GM10248 (cell line): ENCODE data around the gene TNFAIP8.
"Not testable (repeated sequence)": the region's sequence is repeated elsewhere in the genome, so short reads cannot be mapped to it uniquely, and the experiment has no call there.

Experiments
- CTCF ChIA-PET: fragments of 300-600 bp; sonication (Branson Sonifier 250); formaldehyde crosslinking; extraction: SDS; loops from one replicate; lab custom pipeline; 2021; ENCODE audit warnings: antibody characterized with exemption; lab: Yijun Ruan, JAX
- POLR2A ChIA-PET: fragments of 350-650 bp; sonication (Branson Sonifier 250); formaldehyde crosslinking; extraction: SDS; loops from one replicate; lab custom pipeline; 2020; ENCODE audit warnings: antibody characterized with exemption; lab: Yijun Ruan, JAX
- DNase-seq: peaks from one replicate; pipeline ENCODE4 v3.0.0; 2012; ENCODE audit errors: extremely low spot score
- CTCF ChIP-seq: IDR thresholded peaks from 2 replicates; pipeline ENCODE4 v1.5.1; 2012; ENCODE audit warnings: mild to moderate bottlenecking, low read depth; ENCODE audit errors: extremely low read depth, missing control alignments, control extremely low read depth

Gene TNFAIP8

GRCh38 chr5:119410448-119411159, 54.8 kb downstream of the TNFAIP8 start:
- TF ChIP-seq CTCF: no peak
- no peak for DNase-seq
- CTCF ChIA-PET: interaction anchor here (0.8 to 10.2 kb wide), 37 partner anchors 8 to 424 kb away, joined by 3 to 171 read pairs (median 10); partner anchors contain the start of genes DMXL1, DTWD2 and TNFAIP8
- POLR2A ChIA-PET: interaction anchor here (1.5 kb wide), 1 partner anchor 43 kb away, joined by 4 read pairs; no protein-coding TSS in a partner anchor

DNA sequence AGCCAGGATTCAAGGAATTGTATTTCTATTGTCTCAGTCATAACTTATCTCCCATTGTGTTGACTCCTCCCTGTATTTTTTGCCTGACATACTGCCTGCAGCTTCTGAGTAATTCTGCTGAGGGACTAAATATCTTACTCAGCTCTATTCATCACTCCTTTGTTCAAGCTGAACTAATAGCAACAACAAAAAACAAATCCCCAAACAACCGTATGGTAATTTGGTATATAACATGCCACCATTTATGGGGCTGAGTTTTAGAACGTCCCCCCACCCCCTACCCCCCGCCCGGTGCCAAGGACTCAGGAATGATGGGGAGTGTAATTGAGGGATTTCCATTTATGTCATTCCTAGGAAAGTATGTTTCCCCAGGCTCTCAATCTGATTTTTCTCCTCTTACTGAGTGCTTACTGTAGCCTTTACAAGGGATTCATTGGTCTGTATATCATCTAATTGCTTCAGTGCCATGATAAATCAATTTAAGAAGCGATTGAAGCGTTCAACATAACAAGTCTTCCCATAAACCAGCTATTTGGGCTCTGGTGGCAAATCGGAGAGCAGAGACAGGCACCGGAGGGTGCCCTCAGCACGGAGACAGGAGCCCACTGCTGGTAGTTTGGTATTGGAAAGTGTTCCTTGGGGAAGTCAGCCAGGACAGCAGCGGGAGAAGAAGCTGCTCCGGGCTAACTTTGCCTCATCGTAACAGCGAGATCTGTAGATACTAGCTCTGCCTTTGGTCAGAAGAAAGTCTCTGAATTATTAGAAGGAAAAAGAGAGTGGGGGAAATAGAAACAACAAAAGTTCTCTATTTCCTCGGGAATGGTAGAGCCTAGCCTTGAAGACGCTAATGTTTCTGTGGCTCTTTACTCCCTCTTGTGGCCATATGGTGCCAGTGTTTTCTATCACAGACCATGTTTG, 55.8 kb downstream of the TNFAIP8 start:
- TF ChIP-seq CTCF: peak; percentile 91
- ChIA-PET CTCF (interaction anchor here (0.8 to 10.2 kb wide), 64 partner anchors 11 to 552 kb away, joined by 3 to 171 read pairs (median 6); partner anchors contain the start of genes DMXL1, DTWD2 and TNFAIP8), POLR2A (interaction anchor here (1.5 kb wide), 1 partner anchor 44 kb away, joined by 4 read pairs; no protein-coding TSS in a partner anchor)
- peak; percentile 45 for DNase-seq

GRCh38 chr5:119412279-119413227, 56.7 kb downstream of the TNFAIP8 start:
- ChIA-PET POLR2A (no interaction called here), CTCF (interaction anchor here (0.7 to 10.2 kb wide), 66 partner anchors 10 to 553 kb away, joined by 3 to 171 read pairs (median 6); partner anchors contain the start of genes DMXL1, DTWD2 and TNFAIP8)
- no peak for TF ChIP-seq CTCF
- DNase-seq: no peak

DNA sequence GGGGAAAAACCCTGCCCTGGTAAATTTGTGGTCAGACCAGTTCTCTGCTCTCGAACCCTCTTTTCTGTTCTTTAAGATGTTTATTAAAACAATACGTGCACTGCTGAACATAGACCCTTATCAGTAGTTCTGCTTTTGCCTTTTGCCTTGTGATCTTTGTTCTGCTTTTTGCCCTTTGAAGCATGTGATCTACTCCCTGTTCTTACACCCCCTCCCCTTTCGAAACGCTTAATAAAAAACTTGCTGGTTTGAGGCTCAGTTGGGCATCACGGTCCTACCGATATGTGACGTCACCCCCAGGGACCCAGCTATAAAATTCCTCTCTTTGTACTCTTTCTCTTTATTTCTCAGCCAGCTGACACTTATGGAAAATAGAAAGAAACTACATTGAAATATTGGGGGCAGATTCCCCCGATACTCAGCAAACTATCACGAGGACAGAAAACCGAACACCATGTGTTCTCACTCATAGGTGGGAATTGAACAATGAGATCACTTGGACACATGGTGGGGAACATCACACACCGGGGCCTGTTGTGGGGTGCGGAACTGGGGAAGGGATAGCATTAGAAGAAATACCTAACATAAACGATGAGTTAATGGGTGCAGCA, 58.4 kb downstream of the TNFAIP8 start:
- POLR2A ChIA-PET, DNase-seq: not testable (repeated sequence)
- CTCF ChIA-PET: interaction anchor here (1.1 to 10.2 kb wide), 7 partner anchors 8 to 428 kb away, joined by 3 to 171 read pairs (median 35); partner anchors contain the start of gene DTWD2

DNA sequence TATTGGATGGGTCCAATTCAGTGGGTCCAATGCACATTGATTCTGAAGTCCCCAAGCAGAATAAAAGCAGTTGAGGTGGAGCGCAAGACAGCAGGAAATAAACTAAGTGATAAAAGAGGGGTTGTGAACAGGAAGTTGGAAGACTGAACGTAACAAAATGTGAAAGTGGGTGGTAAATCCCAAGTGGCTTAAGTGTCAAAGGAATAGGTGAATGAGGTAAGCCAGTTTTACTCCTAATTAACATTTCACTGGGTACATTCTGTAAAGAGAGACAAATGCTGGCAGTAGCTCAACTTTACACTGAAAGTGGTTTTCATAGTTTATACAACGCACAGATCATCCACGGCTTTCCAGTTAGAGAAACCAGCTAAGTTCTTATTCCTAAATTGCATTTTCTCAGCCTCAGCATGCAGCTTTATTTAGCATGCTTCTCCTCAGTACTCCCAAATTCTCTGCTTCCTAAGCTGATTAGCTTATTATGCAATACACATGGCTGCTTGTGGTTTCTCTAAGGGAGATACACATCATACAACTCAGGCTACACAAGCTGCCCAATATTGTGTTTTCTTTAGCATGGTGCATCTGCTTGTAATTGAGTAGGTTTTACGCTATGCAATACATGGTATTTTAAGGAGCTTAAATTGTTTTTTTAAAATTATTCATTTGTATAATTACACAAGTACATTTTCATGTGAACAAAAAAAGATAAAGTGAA, 62.2 kb downstream of the TNFAIP8 start:
- ChIA-PET POLR2A (interaction anchor here (0.6 kb wide), 1 partner anchor 54 kb away, joined by 3 read pairs; no protein-coding TSS in a partner anchor), CTCF (interaction anchor here (0.8 to 4.0 kb wide), 9 partner anchors 8 to 430 kb away, joined by 3 to 21 read pairs (median 4); partner anchors contain the start of gene DTWD2)
- TF ChIP-seq CTCF: no peak
- DNase-seq: no peak
